ENCODE measurements around the gene GATB. TPM values are rescaled to one million over a fixed set of nuclear protein-coding genes. Genes with fewer than 3 reads are reported as not detected.
A peak's percentile ranks its signal among the peaks of the same experiment; 100 is the strongest.

The GATB gene
- total and polyA plus RNA-seq, 2 experiments from 2014 or later: 17.7 to 18.9 TPM

- H3K4me3 Mint-ChIP-seq: no peak overlapping the region
- H3F3A ChIP-seq (replicated peaks; ENCODE audit: low read depth): no peaks in the 10 kb centered on the region
- H3K9me3 Mint-ChIP-seq: no peaks in the 10 kb centered on the region
- H4K20me1 ChIP-seq (replicated peaks; ENCODE audit: insufficient read depth): no peaks in the 10 kb centered on the region
- peaks cover 6% of the 10 kb centered on the region for H3K4me1 ChIP-seq (ENCODE audit: insufficient read depth)
- no peak overlapping the region for H3K27ac ChIP-seq (ENCODE audit: low read depth)
- no peak overlapping the region for H3K27ac Mint-ChIP-seq
- no peaks in the 10 kb centered on the region for H3K36me3 Mint-ChIP-seq (ENCODE audit: low read depth)
- H2AFZ ChIP-seq: 0 out of 2 replicates have a peak overlapping the region, but pooled peaks have one; percentile 66
- no peaks in the 10 kb centered on the region for H3K27me3 ChIP-seq (ENCODE audit: insufficient read depth)
- ATAC-seq (no peak), DNase-seq (ENCODE audit: low spot score) (no peak)
- no peaks in the 10 kb centered on the region; the same call in 1 of the 2 replicates for H3K36me3 ChIP-seq (ENCODE audit: insufficient read depth)
- H3K4me1 Mint-ChIP-seq: peaks cover 5% of the 10 kb centered on the region; the same call in 2 of the 3 replicates
- TF ChIP-seq, protein P1, sequence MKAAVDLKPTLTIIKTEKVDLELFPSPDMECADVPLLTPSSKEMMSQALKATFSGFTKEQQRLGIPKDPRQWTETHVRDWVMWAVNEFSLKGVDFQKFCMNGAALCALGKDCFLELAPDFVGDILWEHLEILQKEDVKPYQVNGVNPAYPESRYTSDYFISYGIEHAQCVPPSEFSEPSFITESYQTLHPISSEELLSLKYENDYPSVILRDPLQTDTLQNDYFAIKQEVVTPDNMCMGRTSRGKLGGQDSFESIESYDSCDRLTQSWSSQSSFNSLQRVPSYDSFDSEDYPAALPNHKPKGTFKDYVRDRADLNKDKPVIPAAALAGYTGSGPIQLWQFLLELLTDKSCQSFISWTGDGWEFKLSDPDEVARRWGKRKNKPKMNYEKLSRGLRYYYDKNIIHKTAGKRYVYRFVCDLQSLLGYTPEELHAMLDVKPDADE (IDR thresholded peaks at IDR 0.05): no peak
- TF ChIP-seq EZH2 (IDR thresholded peaks at IDR 0.05; ENCODE audit: low read depth, unreplicated experiment) (no peak), EZH2phosphoT487 (IDR thresholded peaks at IDR 0.05; ENCODE audit: unreplicated experiment) (no peak)
- TF ChIP-seq, protein P2, sequence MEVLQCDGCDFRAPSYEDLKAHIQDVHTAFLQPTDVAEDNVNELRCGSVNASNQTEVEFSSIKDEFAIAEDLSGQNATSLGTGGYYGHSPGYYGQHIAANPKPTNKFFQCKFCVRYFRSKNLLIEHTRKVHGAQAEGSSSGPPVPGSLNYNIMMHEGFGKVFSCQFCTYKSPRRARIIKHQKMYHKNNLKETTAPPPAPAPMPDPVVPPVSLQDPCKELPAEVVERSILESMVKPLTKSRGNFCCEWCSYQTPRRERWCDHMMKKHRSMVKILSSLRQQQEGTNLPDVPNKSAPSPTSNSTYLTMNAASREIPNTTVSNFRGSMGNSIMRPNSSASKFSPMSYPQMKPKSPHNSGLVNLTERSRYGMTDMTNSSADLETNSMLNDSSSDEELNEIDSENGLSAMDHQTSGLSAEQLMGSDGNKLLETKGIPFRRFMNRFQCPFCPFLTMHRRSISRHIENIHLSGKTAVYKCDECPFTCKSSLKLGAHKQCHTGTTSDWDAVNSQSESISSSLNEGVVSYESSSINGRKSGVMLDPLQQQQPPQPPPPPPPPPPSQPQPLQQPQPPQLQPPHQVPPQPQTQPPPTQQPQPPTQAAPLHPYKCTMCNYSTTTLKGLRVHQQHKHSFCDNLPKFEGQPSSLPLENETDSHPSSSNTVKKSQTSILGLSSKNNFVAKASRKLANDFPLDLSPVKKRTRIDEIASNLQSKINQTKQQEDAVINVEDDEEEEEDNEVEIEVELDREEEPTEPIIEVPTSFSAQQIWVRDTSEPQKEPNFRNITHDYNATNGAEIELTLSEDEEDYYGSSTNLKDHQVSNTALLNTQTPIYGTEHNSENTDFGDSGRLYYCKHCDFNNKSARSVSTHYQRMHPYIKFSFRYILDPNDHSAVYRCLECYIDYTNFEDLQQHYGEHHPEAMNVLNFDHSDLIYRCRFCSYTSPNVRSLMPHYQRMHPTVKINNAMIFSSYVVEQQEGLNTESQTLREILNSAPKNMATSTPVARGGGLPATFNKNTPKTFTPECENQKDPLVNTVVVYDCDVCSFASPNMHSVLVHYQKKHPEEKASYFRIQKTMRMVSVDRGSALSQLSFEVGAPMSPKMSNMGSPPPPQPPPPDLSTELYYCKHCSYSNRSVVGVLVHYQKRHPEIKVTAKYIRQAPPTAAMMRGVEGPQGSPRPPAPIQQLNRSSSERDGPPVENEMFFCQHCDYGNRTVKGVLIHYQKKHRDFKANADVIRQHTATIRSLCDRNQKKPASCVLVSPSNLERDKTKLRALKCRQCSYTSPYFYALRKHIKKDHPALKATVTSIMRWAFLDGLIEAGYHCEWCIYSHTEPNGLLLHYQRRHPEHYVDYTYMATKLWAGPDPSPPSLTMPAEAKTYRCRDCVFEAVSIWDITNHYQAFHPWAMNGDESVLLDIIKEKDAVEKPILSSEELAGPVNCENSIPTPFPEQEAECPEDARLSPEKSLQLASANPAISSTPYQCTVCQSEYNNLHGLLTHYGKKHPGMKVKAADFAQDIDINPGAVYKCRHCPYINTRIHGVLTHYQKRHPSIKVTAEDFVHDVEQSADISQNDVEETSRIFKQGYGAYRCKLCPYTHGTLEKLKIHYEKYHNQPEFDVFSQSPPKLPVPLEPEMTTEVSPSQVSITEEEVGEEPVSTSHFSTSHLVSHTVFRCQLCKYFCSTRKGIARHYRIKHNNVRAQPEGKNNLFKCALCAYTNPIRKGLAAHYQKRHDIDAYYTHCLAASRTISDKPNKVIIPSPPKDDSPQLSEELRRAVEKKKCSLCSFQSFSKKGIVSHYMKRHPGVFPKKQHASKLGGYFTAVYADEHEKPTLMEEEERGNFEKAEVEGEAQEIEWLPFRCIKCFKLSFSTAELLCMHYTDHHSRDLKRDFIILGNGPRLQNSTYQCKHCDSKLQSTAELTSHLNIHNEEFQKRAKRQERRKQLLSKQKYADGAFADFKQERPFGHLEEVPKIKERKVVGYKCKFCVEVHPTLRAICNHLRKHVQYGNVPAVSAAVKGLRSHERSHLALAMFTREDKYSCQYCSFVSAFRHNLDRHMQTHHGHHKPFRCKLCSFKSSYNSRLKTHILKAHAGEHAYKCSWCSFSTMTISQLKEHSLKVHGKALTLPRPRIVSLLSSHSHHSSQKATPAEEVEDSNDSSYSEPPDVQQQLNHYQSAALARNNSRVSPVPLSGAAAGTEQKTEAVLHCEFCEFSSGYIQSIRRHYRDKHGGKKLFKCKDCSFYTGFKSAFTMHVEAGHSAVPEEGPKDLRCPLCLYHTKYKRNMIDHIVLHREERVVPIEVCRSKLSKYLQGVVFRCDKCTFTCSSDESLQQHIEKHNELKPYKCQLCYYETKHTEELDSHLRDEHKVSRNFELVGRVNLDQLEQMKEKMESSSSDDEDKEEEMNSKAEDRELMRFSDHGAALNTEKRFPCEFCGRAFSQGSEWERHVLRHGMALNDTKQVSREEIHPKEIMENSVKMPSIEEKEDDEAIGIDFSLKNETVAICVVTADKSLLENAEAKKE (CRISPR knock-in tag; IDR thresholded peaks at IDR 0.05): no peak
- H3K4me3 ChIP-seq: no peak overlapping the region
- no peak overlapping the region for H3K4me2 ChIP-seq
- peaks cover 14% of the 10 kb centered on the region; the same call in 1 of the 2 replicates for H3K9me2 ChIP-seq (ENCODE audit: insufficient read depth)
- H3K27me3 Mint-ChIP-seq (ENCODE audit: insufficient read depth, low read depth, poor library complexity): peaks cover 3% of the 10 kb centered on the region
- H3K79me2 ChIP-seq (replicated peaks; ENCODE audit: insufficient read depth): no peaks in the 10 kb centered on the region
Measured at GRCh38 chr4:151799417-151800012, 38.7 kb upstream of the GATB start.
